DLD1 (cell line): ENCODE results near the gene TMEM131.

Experiments used
- in situ Hi-C: cut with HindIII; loops from 2 replicates; pipeline ENCODE4 v1.10.0; 2017; ENCODE audit warnings: low sequenced_read_pairs

Gene TMEM131

GRCh38 chr2:97994476-97994875 lies 1.3 kb downstream of the TMEM131 start:
- in situ Hi-C loops = no loop called here

DNA sequence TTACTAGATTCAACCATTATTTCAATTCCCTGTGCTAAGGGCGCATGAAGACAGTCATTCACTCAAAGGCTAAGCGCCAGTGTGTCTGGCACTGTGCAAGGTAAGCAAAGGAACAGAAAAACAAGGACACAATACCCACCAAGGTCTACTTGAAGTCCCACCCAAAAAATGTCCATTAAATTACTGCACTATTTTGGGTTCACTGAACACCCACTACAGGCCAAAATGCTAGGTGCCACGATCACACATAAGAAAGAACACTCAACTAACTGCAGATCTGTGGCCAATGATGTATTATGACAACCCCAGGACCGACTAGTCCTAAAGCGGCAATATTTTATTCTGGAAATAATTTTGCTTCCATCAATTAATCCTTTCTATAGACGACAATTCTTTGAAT lies 1.8 kb downstream of the TMEM131 start:
- in situ Hi-C loops = no loop called here

- in situ Hi-C loops = no loop called here
Measured at GRCh38 chr2:97992836-97993825, 2.6 kb downstream of the TMEM131 start.

DNA sequence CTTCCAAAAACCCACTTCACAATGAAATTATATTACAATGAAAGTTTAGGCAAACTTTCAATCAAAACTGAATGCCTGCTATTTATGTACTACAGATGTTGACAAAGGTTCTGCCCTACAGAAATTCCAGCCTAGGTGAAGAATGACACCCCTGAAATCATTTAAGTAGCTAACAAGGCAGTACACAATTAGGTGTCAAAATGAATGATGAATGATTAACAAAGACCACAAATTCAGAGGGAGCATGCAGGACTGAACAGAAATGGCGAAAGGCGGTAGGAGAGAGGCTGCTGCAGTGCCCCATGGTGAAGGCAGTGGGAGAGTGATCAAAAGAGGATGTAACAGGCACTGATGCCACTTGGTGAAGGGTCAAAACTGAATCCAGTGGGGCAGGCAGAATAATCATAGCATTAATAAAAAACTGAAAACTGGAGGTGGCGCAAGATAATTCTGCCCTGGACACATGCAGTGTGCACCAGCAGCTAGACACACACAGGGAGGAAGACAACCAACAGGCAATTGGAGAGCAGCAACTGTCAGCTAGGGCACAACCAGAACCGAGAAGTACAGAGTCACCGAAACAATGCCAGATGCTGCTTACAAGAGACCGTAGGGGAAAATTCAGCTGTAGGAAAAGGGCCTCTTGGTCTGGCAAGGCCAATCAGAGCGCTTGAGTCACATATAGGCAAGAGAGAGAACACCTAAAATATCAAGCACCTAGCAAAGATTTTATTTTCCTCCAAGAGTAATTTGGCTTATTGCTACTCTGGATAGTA lies 4.5 kb downstream of the TMEM131 start:
- in situ Hi-C loops = no loop called here

GRCh38 chr2:97988722-97989121 lies 7.0 kb downstream of the TMEM131 start:
- in situ Hi-C loops = no loop called here

DNA sequence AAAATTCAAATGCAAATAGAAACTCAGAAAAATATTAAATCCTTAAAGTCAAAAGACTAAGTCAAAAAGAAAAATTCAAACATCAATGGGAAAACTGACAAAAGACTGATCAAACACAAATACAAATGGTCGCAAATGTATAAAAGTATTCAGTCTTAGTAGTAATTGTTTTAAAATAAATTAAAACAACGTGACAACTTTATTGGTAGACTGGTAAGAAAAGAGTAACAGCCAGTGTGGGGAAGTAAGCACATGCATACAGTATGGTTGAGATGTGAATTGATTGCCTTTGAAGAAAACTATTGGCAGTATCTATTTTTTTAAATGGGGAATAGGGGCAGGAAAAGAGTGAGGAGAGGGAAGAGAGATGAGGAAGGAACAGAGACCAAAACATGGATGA lies 9.8 kb downstream of the TMEM131 start:
- in situ Hi-C loops = no loop called here

DNA sequence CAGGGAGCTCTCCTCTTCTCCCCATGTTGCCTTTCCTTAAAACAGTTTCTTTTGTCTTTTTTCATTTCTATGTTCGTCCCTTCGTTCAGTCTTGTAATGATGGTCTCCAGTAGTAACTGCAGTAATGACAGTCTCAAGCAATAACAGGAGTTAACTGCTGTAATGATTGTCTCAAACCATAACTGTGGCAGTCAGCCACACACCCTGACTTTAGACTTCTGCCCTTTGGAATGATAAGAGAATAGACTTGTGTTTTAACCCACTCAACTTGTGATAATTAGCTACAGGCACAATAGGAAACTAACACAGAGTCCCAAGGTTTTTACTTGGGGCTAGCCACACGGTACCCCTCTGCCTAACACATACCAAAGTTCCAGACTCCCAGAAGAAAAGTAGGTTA lies 12.1 kb downstream of the TMEM131 start:
- in situ Hi-C loops = no loop called here

DNA sequence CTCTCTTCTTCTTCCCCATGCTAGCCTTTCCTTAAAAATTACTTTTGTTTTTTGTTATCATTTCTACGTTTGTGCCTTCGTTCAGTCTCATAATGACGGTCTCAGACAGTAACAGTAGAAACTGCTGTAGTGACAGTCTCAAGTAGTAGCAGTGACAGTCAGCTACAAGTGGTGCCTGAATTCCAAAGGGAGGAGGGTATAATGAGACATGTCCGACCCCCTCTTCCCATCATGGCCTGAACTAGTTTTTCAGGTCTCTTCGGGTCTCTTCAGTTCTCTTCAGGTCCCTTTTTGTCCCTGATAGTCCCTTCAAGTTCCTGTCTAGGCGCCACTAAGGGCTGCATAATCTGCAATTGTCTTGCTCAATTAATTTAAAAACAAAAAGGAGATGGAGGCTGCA lies 12.6 kb downstream of the TMEM131 start:
- in situ Hi-C loops = no loop called here

DNA sequence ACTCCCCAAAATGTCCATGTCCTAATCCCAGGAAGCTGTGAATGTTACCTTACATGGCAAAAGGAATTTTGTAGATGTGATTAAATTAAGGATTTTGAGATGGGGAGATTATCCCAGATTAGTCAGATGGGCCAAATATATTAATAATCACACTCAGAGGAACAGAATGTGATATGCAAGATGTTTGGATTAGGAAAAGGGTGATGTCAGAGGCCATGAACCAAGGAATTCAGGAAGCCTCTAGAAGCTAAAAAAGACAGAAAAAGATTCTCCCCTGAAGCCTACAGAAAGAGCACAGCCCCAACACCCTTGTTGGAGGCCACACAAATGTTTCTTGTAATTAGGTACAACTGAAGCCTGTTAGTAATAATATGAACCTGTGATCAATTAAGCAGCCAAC lies 13.1 kb downstream of the TMEM131 start:
- in situ Hi-C loops = no loop called here

GRCh38 chr2:97981961-97982360 lies 13.8 kb downstream of the TMEM131 start:
- in situ Hi-C loops = no loop called here

DNA sequence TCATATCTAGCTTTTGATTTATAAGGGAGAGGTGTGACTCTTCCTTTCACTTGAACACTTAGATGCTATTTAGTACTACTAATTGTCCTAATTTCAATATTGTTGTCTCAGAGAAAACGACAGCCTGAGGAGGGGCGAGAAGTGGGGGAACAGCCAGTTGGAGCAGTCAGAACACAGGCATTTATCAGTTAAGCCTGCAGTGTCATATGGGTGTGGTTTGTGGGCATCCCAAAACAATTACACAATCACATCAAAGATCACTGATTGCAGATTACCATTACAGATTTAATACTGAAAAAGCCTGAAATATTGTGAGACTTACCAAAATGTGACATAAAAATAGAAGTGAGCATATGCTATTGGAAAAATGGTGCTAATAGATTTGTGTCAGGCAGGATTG lies 15.8 kb downstream of the TMEM131 start:
- in situ Hi-C loops = no loop called here

DNA sequence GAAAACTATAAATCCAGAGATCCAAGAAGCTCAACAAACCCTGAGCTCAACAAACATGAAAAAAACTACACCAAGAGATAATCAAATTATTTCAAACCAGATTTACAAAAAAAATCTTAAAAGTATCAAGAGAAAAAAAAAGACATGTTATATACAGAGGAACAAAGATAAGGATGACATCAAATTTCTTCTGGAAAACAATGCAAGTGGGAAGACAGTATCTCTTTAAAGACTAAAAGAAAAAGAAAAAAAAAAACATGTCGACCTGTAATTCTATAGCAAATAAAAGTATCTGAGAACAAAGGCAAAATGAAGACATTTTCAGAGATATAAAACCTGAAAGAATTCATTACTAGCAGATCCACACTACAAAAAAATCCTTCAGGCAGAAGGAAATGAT lies 21.3 kb downstream of the TMEM131 start:
- in situ Hi-C loops = no loop called here

DNA sequence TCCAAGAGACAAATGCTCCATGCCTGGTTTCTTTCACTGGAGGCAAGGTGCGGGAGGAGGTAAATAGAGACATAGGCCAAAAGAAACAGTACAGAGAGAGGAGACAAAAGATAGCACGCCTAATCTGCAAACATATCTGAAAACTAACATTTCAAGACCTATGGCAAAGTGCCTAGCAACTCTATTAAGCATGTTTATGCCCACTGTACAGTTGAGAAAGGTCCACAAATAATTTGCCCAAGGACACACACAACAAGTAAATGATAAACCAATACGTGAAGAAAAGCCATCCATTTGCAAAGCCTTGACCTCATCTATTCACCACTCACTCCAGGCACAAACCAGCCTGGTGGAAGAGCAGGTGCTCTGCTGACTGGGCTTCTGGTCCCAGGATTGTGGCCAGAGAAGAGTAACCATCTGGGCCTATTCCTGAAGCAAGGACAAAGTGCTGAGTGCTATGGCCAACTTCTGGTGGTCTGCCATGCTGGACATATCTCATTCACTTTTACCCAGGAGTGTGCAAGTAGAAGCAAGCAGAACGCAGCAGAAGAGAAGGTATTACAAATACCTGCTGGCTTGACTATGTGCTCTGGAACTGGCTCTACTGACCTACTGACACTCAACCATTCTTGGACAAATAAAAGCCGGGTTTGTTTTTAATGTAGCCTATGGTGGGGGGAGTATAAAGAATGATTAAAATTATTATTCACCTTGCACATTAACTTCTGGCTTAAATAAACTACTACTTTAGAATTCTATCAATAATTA lies 25.3 kb downstream of the TMEM131 start:
- in situ Hi-C loops = no loop called here

DNA sequence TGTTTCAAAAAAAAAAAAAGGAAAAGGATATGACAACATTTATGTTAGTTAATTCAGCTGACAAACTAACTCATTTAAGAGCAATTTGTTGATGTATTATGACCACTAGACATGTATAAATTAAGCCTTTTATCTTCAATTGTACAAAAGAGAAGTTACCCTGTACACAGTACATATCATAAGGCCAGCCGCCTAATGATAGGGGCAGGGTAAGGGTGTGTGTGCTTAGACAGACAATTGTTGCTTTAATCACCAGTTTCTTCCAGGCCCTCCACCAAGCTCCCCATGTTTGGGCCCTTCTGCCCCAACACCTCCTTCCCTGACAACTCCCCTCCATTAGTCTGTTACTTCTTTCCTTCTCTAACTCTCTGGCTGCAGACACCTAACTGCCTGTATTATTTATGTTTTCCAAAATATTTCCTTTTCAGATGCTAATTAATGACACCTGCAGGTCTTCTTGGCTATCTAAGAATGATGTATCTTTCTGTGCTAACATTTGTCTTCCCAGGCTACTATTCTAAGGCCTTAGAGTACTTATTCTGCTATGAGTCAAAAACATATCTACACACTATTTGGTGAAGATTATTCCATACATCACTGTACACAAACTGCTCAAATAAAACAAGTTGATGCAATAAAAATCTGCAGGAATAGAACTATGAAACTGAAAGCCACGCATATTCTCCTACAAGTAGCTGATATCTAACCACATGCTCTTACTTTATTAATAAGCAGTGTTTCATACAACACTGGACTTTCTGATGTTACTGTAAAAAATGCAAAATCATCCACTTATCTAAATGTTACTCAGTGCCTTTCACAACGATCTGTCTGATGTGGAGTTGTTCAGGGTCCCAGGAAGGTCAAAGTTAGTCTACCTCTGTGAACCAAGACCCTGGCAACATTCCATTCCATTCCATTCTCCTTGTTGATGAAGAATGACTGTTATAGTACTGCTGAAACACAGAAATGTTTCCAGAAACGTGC lies 26.4 kb downstream of the TMEM131 start:
- in situ Hi-C loops = no loop called here

- in situ Hi-C loops = no loop called here
Measured at GRCh38 chr2:97967931-97968627, 27.7 kb downstream of the TMEM131 start.

DNA sequence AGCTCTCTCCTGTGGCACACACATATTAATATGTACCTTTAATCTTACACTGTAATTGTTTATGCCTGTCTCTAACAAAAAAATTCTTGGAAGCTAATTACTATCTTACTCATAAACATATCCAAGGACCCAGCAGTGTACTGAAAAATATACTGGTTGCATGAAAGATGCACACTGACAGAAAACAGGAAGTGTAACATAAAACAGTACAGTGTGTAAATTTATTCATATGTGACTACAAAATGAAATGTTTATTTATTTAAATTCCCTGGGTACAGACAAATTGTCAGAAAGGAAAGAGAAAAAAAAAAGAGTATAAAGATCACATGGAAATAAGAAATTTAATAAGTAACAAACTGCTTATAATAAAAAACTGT lies 28.5 kb downstream of the TMEM131 start:
- in situ Hi-C loops = no loop called here

- in situ Hi-C loops = no loop called here
Measured at GRCh38 chr2:97966545-97967215, 29.1 kb downstream of the TMEM131 start.

GRCh38 chr2:97965116-97965515 lies 30.6 kb downstream of the TMEM131 start:
- in situ Hi-C loops = no loop called here

DNA sequence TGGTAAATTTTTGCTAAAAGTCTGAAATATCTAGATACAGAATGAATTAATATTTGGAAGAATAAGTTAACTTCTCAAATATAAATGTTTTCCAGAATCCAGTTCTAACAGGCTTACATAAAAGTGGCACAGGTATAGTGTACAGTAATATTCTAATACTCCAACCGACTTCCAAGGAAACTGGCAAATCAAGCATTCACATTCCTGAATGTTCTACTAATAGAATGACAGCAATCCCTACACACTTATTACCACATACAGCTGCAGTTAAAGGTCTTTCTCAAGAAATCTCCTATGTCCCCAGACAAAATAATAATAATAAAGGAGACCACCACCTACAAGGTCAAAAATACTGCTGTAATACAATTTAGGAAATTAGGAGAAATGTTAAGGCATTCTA lies 31.9 kb downstream of the TMEM131 start:
- in situ Hi-C loops = no loop called here
